HS-5 (cell line): ENCODE measurements around the gene GALNT2.

ENCODE experiments used
- DNase-seq: peaks from one replicate; pipeline ENCODE4 v3.0.0-alpha.2; 2012; ENCODE audit warnings: low read depth

The GALNT2 gene

DNA sequence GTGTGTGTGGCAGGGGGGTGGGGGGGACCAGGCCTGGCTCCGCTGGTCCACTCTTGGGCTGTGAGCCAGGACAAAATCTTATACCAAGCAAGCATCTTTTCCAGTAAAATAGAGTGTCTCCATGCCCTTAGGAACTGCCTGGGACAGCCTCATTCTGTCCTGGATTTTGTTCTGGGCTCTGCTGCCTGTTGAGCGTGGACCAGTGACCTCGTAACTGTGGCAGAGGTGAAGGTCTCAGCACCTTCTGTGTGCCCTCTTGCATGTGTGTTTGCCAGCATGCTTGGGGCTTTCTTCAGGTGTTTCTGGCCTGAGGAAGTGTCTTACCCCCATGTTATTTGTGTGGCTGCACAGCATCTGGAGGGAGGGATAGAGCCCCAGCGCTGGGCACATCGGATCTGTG lies 45.7 kb downstream of the GALNT2 start:
- DNase-seq, result no peak

DNA sequence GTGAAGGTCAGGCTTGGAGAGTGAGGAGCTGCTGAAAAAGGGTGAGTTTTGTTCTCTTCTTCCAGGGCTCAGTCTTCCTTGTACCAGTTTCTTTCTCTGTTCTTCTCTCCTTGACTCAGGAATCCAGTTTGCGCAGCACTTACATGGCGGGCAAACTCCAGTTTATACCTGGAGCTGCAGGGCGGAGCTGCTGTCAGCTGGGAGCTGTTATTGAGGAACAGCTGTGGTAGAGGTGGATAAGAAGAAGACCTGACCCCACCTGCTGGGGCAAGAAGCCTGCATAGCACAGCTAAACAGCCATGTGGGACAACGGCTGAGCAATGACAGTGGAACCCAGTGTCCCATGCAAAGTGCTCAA lies 46.2 kb downstream of the GALNT2 start:
- DNase-seq, result no peak

DNA sequence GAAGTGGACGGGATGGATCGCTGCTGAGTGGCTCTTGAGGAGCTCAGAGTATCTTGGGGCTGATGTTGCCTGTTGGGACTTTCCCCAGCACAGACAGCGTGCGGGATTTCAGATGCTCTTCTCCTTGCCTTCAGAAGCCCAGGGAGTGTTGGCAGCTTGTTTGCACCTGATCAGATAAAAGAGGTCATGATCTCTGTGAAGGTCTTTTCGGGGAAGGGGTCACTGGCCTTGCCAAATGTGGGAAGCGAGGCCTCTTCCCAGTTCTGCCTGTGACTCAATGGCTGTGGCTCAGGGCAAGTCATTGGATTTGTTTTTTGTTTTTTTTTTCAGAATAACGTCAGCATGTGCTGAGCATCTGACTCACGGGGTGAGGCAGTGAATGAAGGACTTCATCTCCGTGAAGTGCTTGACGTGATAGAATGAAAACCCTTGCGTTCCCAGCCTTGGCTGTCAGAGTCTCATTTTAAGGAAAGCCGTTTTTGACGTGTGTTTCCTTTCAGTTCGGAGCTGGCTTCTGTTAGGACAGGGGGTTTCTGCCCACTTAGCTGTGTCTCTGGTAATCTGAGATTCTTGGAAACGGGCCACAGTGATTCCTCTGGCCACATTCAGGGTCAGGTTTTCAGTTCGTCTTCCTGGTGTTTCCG lies 46.7 kb downstream of the GALNT2 start:
- DNase-seq, result peak; percentile 76

DNA sequence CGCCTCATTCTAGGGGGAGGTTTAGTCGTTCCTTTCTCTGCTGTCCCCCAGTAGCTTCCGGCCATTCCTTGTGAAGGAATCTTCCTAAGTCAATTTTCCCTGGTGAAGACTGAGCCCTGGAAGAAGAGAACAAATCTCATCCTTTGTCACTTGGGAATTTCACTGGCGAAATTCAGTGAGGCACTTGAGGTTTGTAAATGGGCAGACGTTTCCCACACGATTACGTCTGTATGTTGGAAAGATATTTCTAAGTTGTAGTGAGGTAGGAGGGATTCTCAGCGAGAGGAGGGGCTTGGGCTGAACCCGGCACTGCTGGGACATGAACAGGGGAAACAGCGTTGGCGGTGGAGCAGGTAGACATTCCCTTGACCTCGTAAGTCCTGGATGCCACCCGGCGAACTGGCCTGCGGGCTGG lies 47.2 kb downstream of the GALNT2 start:
- no peak for DNase-seq

DNA sequence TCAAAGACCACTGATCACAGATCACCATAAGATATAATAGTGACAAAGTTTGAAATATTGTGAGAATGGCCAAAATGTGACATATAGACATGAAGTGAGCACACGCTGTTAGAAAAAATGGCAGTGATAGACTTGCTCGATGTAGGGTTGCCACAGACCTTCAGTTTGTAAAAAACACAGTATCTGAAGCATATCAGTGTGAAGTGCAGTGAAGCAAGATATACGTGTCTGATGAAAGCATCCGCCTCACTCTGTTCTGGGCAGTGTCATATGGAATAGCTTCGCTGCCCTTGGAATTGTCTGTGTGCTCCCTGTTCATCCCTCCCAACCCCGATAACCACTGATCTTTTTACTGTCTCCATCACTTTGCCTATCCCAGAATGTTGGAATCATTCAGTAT lies 50.7 kb downstream of the GALNT2 start:
- no peak for DNase-seq

DNA sequence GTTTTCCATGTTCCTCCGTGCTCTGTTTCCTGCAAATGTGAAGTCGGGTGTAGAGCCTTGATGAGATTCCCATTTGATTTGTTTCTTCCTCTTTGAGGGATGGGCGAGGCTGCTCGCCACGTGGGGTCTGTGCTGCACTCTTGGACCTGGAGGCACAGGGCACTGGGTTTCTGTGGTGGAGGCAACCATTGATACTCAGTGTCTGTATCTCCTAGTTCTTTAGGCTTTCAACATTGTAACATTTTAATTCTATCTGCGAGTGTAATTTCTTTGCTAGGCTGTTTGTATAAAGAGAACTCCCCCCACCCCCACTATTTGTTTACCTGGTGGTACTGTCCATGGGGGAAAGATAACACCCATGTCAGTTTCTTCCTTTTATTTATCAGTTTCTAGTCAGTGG lies 52.3 kb downstream of the GALNT2 start:
- no peak for DNase-seq

DNA sequence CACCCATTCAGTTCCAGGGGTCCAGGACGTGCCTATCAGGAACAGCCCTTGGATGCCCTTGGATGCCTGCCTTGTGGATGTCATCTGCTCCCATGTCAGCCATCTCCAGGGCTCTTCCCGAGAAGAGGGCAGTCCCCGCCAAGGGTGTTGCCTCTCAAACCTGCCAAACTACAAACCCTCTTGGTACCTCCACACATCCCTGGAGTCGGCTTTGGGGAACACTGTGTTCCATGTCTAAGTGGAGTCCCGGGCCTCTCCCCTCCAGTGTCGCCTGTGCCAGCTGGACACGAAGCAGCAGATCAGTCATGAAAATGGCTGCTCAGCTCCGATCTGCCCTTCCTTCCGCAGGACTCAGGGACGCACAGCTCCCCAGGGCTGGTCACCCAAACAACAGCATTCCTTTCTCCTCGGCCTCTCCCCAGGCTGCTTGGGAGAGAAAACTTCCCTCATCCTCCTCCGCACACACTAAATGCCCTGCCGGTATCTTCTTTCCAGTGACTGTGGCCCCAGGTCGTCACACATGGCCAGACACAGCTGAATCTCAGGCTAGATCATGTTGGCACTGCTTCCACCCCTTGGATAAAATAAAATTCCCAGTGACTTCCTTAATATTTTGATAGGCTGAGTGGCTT lies 53.4 kb downstream of the GALNT2 start:
- no peak for DNase-seq

DNA sequence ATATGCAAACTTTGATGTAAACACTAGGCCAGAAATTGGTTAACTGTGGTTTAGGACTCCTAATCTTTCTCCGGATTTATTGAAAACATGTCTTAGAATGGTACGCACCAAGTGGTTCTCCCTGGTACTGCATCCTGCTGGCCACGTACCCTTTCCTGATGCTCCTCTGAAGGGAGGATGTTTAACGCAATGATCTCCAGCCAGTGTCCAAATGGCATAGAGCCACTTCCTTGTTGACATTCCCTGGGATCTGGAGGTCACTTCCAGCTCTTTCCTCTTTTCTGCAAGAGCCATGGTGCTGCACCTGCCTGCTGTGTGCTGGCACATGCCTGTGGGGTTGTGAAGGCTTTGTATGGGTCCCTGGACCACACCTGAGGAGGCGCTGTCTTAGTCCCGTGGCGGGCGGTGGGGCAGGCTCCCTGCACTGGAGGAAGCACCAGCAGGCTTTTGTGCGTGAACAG lies 53.9 kb downstream of the GALNT2 start:
- DNase-seq, result no peak

DNA sequence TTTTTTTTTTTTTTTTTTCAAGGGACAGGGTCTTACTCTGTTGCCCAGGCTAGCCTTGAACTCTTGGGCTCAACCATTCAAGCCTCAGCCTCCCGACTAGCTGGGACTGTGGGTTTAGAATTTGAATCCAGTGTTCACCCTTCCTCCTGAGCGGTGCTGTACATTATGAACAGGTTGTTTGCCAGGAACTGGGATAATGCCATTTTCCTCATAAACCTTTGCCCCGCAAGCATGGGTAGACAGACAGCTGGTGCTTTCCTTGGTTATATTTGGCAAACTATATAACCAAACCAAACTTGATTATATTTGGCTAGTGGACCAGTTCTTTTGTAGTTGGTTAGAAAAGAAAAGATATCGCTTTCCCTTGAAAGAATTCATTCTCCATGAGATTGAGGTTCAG lies 54.9 kb downstream of the GALNT2 start:
- no peak for DNase-seq

DNA sequence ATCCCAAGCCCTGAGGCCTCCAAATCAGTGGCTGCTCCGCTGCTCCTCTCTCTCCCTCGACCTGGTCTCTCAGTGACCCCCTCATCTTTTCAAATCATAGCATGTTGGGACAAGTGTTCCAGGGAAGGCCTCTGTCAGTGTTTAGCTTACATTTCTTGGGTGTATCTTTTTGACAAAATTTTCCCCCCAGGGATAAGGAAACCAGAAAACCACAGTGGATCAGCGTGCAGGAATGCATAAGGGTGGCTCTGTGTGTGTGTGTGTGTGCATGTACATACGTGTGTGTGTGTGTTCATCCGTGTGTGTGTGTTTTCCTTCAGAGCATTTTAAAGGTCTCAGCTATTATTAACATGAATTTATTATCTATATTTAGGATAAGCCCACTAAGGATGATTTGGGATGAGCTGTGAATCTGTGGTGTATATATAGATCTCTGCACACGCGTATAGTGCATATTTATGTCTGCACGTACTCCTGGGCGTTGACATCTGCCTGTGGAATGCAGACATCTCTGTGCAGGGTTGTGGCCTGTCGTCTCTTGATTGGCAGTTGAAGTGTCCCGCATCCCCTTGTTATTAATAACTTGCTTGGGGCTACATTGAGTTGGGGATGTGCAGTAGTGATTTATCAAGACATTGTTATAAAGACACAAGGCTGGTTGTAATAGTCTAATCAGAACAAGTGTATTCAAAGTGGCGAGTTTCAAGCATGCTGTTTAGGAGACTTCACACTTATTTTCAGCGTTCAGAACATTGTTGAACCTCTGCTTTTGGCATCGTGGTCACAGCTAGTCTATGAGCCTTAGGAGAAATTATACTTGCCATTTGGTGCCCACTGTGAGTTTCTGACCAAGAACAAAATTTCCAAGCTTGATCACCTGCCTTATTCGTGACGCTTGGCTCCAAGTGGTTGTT lies 55.6 kb downstream of the GALNT2 start:
- no peak for DNase-seq

DNA sequence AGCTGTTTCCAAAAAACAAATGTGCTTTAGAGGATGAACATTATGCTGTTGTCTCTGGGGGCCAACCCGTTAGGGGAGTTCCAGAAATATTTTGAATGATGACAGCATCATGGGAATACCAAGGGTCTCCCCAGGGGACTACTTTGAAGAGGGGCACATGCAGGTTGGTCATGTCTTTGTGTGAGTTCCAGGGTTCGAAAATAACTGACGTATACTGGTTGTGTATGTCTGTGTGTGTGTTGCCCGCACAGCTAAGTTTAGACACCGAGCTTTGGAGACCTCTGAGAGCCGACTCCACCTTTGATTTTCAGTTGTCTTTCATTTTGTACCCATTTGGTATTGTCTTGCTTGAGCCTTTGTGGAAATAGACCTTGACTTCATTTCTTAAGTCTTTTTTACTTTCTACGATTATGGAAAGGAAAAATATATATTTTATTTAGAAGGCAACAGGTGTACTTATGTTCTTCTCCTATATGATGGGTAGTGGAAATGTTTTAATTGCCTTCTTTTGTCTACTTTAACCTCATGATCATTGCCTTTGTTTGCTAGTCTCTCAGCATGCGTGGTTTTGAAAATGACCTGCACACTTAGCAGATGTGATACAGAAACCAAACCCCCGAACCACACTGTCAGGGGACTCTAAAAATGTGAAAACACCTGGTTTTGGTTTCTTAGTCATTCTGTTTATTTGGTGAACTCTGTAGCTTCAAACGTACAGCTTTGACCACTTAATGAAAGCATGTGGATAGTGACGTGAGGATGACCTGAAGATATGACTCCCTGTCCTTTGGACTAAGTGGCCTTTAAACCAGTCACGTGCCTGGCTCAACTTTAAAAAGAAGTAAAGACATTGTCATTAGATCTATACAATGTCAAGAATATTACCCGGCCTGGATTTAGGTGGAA lies 56.5 kb downstream of the GALNT2 start:
- DNase-seq, result no peak

DNA sequence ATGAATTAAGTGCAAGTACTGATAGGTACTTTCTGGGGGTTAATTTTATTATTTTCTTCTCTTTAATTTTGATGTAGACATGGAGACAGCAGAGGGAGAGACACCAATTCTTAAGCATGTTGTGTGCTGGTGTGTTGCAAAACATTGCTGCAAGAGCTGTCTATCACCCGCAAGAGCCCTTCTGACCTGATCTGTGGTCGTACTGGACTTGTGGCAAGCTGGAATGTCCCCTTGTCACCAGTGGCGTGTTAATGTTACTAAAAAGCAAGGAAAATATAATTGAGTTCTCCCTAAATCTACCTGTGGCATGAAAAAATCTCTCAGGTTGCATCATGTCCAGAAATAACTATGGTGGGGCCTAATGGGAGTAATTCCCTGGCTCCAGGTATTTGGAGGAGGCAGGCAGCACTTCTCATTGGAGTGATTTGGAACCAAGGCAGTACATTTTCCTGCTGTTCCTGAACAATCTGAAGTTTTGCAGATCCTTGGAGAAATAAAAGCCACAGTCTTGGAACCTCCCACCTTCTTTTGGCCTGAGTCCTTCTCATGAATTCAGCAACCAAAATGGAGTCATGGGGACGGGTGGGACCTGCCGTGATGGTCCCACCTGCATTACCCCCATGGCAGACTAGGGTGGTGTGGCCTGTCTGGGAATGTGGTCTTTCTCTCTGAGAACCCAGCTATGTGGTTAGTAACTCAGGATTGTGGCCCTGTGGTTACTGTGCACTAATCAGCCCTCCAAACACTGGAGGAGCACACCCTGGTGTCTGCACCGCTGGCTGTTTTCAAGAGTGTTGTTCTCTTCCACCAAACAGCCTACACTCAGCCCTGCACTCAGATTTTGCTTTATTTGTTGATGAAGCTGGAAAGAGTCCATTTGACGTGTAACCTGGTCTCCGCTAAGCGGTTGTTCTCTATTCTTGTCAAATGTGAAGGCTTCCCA lies 57.4 kb downstream of the GALNT2 start:
- no peak for DNase-seq

DNA sequence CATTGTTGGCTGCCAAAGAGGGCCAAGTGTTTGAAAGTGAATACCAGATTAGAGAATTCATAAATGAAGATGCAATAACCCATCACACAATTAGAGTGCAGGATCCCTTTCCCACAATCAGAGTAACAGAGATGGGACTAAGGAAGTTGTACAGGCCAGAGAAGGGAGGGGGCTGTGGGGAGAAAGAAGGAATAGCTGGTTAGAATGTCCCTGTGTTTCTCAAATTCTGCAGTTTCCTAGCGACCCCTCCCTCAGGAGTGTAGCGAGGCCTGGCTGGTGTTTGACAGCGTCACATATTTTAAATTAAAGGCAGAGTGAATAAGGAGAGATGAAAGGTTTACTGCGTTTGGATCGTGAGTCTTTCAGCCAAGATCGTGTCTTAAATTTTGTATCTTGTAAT lies 58.1 kb downstream of the GALNT2 start:
- no peak for DNase-seq

DNA sequence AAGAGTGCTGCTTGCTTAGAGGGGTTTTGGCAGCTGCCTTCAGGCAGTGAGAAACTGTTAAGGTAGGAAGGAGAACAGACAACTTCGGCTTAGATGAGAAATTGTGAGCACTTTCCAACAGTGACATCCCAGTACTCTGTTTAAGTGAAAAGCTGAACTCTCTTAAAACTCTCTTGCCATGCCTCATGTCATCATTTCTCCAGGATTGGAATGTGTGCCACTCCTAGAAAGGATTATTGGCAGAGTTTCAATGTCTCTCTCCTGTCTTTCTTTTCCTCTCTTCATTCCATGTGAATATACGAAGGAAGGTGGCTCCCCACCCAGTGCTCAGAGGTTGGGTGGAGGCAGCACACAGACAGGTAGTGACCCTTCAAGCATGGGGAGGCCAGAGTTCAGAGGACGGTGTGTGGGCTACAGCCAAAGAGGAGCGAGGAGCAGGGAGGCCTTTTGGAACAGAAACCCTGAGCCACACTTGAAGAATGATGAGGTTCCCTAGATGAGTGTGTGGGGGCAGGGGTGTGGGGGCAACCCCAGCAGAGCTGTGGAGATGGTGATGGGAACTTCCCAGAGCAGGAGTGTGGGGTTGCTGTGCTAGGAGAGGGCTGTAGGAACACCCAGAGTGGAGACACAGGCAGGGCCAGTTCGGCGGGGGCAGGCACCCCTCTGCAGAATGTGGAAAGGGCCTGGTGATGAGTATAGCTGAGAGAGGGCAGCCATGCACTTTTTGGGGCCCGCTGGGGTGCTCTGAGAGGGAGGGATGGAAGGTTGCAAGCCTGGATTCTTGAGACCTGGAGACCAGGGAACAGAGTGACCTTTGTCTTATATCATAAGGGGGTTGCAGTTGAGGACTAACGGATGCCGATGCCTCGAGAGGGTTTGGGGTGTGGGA lies 58.8 kb downstream of the GALNT2 start:
- no peak for DNase-seq

DNA sequence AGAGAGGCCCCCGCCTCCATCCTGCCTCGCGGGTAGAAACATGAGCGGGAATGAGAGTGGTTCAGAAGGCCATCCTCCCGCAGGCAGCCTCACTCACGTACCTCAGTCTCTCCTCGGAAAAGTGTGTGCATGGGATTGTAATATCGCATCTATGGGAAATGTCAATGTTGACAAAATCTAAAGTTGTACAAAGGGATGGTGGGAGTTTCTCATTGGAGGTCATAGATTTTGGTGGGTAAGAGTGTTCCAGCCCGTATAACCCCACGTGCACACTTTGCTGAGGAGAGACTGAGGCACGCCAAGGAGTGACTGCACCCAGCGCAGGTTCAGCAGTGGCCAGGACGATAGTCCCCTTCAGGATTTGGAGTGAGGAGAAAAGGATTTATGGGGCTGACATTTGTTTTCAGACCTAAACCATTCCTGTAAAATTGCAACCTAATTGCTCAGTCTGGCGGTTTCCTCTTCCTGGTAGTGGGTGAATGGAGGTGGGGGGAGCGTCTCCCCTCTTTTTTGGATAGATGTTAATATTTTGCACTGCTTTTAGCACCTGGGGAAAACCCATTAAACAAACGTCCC lies 59.6 kb downstream of the GALNT2 start:
- DNase-seq, result no peak

DNA sequence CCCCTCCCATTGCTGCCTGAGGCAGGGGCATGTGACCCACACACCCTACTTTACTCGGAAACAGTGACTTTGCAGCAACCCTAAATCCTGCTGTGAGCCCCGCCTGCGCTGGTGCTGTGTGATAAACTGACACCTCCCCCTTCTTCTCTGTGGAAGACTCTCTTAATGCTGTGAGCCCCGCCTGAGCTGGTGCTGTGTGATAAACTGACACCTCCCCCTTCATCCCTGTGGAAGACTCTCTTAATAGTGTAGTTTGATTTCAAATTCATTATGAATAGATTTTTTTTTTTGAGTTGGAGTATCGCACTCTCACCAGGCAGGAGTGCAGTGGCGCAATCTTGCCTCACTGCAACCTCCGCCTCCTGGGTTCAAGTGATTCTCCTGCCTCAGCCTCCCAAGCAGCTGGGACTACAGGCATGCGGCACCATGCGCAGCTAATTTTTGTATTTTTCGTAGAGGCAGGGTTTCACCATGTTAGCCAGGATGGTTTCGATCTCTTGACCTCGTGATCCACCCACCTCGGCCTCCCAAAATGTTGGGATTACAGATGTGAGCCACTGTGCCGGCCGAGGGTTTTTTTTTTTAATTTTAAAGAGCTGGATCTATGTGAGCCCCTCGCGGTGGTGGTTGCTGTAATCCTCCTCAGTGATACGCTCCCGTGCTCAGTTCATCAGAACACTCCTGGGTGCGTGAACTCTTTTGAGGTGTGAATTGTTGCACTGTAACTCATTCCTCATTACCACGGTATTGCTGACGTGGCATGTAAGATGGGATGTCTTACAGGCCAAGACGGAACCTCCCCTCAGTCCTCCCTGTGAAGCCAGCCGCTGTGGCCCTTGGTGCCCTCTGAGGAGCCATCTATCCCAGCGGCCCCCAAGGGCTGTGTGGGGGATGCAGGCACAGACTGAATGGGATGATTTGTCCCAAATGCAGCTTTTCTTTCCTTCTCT lies 60.3 kb downstream of the GALNT2 start:
- DNase-seq, result no peak

DNA sequence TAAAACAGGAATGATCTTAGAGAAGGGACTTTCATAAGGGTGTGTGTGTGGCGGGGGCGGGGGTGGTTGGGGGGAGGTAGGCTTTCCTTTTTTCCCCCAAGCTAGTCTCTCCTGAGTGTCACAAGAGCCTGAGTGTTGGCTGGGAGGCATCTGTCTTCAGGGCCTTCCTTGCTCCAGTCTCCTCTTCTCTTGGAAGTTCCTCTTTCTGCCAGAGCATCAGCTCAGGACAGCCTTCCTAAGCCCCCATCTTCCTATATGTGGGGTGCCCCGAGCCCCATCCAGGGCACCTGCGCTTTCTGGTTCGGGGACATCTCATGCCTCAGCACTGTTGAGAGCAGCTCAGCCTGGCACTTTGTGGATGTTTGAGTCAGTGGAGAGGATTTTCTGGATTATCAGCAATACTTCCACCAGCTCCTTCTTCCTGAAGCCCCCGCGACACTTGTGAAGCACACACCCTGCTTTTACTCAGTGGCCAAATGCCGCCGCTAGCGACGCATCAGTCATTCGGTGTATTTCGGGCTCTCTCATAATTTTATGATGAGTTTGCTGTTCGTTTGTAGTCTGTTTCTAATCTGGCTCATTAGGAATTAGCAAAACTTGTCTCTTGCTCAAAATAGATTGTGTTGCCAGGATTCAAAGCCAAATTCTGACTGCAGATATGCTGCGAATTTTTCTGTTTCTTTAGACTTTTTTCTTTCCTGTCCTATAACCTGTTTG lies 61.7 kb downstream of the GALNT2 start:
- DNase-seq, result no peak

DNA sequence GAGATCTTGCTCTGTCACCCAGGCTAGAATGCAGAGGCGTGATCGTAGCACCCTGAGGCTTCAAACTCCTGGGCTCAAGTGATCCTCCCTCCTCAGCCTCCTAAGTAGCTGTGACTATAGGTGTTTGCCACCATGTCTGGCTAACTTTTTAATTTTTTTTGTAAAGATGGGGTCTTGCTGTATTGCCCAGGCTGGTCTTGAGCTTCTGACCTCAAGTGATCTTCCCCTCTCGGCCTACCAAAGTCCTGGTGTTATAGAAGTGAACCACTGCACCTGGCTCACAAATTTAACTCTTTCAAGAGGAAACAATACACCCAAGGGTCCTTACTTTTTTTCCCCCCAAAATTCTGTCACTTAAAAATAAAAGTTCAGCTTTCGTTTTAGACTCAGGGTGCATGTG lies 62.3 kb downstream of the GALNT2 start:
- DNase-seq, result no peak
